H1 (cell line): Measurements from ENCODE around the gene HYCC1. TPM values are rescaled to one million over a fixed set of nuclear protein-coding genes. Genes with fewer than 3 reads are reported as not detected.

Experiments used
- CTCF ChIA-PET: fragments of 300-600 bp; sonication (Branson Sonifier 250); formaldehyde crosslinking; loops from one replicate; lab custom pipeline; 2021; ENCODE audit not compliant: partially characterized antibody; lab: Charles Lee
- POLR2A ChIA-PET: fragments of 300-600 bp; sonication (Branson Sonifier 250); formaldehyde crosslinking; loops from one replicate; lab custom pipeline; 2021; ENCODE audit warnings: inconsistent platforms; ENCODE audit not compliant: partially characterized antibody; lab: Charles Lee
- DNase-seq, 2 experiments: peaks; one replicate each; pipeline versions ENCODE4 v3.0.0 to v3.0.0-alpha.2; 2010 to 2022; ENCODE audit warnings: low spot score in 2 of 2, low read depth in 1 of 2, mixed read lengths in 1 of 2
- FAIRE-seq: peaks from 2 replicates; lab custom pipeline; 2011; peaks lifted over from hg19 to GRCh38; lab: Jason Lieb, UNC
- H2AFZ ChIP-seq: 2 replicates; pipeline ENCODE4 v1.8.1; 2012; ENCODE audit warnings: low read length, inconsistent platforms
- H2AK5ac ChIP-seq: 2 replicates; pipeline ENCODE4 v1.6.1; 2013; ENCODE audit warnings: low read depth, low read length
- H2BK120ac ChIP-seq: replicated peaks from 2 replicates; pipeline ENCODE3; 2013; ENCODE audit warnings: low read depth, low read length, inconsistent platforms
- H2BK12ac ChIP-seq: 2 replicates; pipeline ENCODE4 v1.6.1; 2013; ENCODE audit warnings: low read depth, low read length
- H2BK15ac ChIP-seq: 2 replicates; pipeline ENCODE4 v1.6.1; 2013; ENCODE audit warnings: low read length
- H2BK20ac ChIP-seq: 2 replicates; pipeline ENCODE4 v1.6.1; 2013; ENCODE audit warnings: low read length
- H2BK5ac ChIP-seq: 2 replicates; pipeline ENCODE4 v1.6.1; 2013; ENCODE audit warnings: low read depth, low read length
- H3K14ac ChIP-seq: 2 replicates; pipeline ENCODE4 v1.6.1; 2013; ENCODE audit warnings: inconsistent platforms; ENCODE audit not compliant: insufficient read length
- H3K18ac ChIP-seq: 2 replicates; pipeline ENCODE4 v1.6.1; 2013; ENCODE audit warnings: low read length; ENCODE audit errors: extremely low read depth
- H3K23ac ChIP-seq: 2 replicates; pipeline ENCODE4 v1.6.1; 2013; ENCODE audit warnings: inconsistent platforms; ENCODE audit not compliant: insufficient read length
- H3K23me2 ChIP-seq: 2 replicates; pipeline ENCODE4 v1.6.1; 2013; ENCODE audit warnings: low read depth, low read length
- H3K27ac ChIP-seq: 2 replicates; pipeline ENCODE4 v1.6.1; 2011; ENCODE audit warnings: low read depth, low read length, inconsistent platforms
- H3K27me3 ChIP-seq, 4 experiments: replicated peaks in 1 of 4; 1 replicate in 1 of 4; 2 replicates in 3 of 4; pipeline versions ENCODE4 v1.6.1 to v1.8.1; 2011 to 2013; ENCODE audit warnings: low read length in 3 of 4, mild to moderate bottlenecking in 3 of 4, inconsistent platforms in 2 of 4, mixed read lengths in 2 of 4, moderate library complexity in 1 of 4; ENCODE audit not compliant: control insufficient read depth in 3 of 4, insufficient read depth in 3 of 4; ENCODE audit errors: extremely low read depth in 1 of 4
- H3K36me3 ChIP-seq, 4 experiments: 2 replicates each; pipeline versions ENCODE4 v1.6.1 to v1.8.1; 2011 to 2013; ENCODE audit warnings: mild to moderate bottlenecking in 4 of 4, low read length in 3 of 4, moderate library complexity in 2 of 4, control low read depth in 1 of 4, inconsistent platforms in 1 of 4; ENCODE audit not compliant: insufficient read depth in 4 of 4, control insufficient read depth in 2 of 4
- H3K4ac ChIP-seq: replicated peaks from 2 replicates; pipeline ENCODE3; 2013; ENCODE audit warnings: low read length, low read depth, mixed read lengths, inconsistent platforms; ENCODE audit not compliant: insufficient read length
- H3K4me1 ChIP-seq, 4 experiments: replicated peaks in 1 of 4; 1 replicate in 1 of 4; 2 replicates in 3 of 4; pipeline versions ENCODE4 v1.6.1 to v1.8.1; 2011 to 2013; ENCODE audit warnings: low read length in 3 of 4, inconsistent platforms in 2 of 4, mixed read lengths in 1 of 4; ENCODE audit not compliant: insufficient read depth in 4 of 4, control insufficient read depth in 3 of 4
- H3K4me2 ChIP-seq, 2 experiments: 2 replicates each; pipeline versions ENCODE4 v1.6.1 to v1.8.1; 2011 to 2013; ENCODE audit warnings: low read depth in 2 of 2, low read length in 2 of 2, control low read depth in 1 of 2, inconsistent platforms in 1 of 2, mild to moderate bottlenecking in 1 of 2; ENCODE audit not compliant: insufficient read depth in 1 of 2
- H3K4me3 ChIP-seq, 4 experiments: fragments of 200-600, 300-600 bp in 1 of 4; sonication (generic), shearing (Covaris generic), sonication (Bioruptor Twin) in 1 of 4; 2 replicates each; pipeline versions ENCODE4 v1.5.1 to v1.8.1; 2011 to 2016; ENCODE audit warnings: low read length in 4 of 4, low read depth in 3 of 4, control low read depth in 2 of 4, inconsistent platforms in 2 of 4, mild to moderate bottlenecking in 2 of 4, mixed read lengths in 1 of 4, moderate library complexity in 1 of 4; ENCODE audit not compliant: insufficient read depth in 2 of 4; ENCODE audit errors: extremely low read depth in 1 of 4
- H3K56ac ChIP-seq: replicated peaks from 2 replicates; pipeline ENCODE3; 2013; ENCODE audit warnings: low read depth, mild to moderate bottlenecking, mixed read lengths, low read length, inconsistent platforms; ENCODE audit not compliant: insufficient read length
- H3K79me1 ChIP-seq: 2 replicates; pipeline ENCODE4 v1.6.1; 2013; ENCODE audit warnings: low read depth, low read length, control low read depth
- H3K79me2 ChIP-seq, 2 experiments: 2 replicates each; pipeline versions ENCODE4 v1.6.1 to v1.8.1; 2012 to 2013; ENCODE audit warnings: low read length in 2 of 2, mild to moderate bottlenecking in 2 of 2, inconsistent platforms in 1 of 2; ENCODE audit not compliant: insufficient read depth in 2 of 2, control insufficient read depth in 1 of 2
- H3K9ac ChIP-seq, 4 experiments: replicated peaks in 1 of 4; 1 replicate in 1 of 4; 2 replicates in 3 of 4; pipeline versions ENCODE4 v1.6.1 to v1.8.1; 2011 to 2013; ENCODE audit warnings: low read depth in 3 of 4, low read length in 3 of 4, control low read depth in 2 of 4, mild to moderate bottlenecking in 2 of 4, moderate library complexity in 2 of 4, inconsistent platforms in 1 of 4; ENCODE audit errors: extremely low read depth in 1 of 4
- H3K9me3 ChIP-seq, 2 experiments: 2 replicates each; pipeline versions ENCODE4 v1.6.1 to v1.8.1; 2012 to 2013; ENCODE audit warnings: mild to moderate bottlenecking in 2 of 2, moderate library complexity in 2 of 2, control low read depth in 1 of 2, inconsistent platforms in 1 of 2, low read depth in 1 of 2, low read length in 1 of 2, mixed read lengths in 1 of 2; ENCODE audit not compliant: insufficient read depth in 2 of 2
- H4K20me1 ChIP-seq, 2 experiments: replicated peaks in 1 of 2; 2 replicates each; pipeline versions ENCODE3 to v1.8.1; 2011 to 2013; ENCODE audit warnings: inconsistent platforms in 2 of 2, low read length in 2 of 2, mild to moderate bottlenecking in 1 of 2; ENCODE audit not compliant: insufficient read depth in 2 of 2, control insufficient read depth in 1 of 2
- H4K5ac ChIP-seq: 2 replicates; pipeline ENCODE4 v1.6.1; 2013; ENCODE audit warnings: low read length, low read depth, mixed read lengths, inconsistent platforms; ENCODE audit not compliant: insufficient read length
- H4K8ac ChIP-seq: 2 replicates; pipeline ENCODE4 v1.8.0; 2013; ENCODE audit warnings: mild to moderate bottlenecking, moderate library complexity, low read length, inconsistent platforms; ENCODE audit not compliant: insufficient read depth; ENCODE audit errors: extremely low read depth
- H4K91ac ChIP-seq: replicated peaks from 2 replicates; pipeline ENCODE3; 2013; ENCODE audit warnings: low read length, mixed read lengths, inconsistent platforms; ENCODE audit not compliant: insufficient read length
- NRF1 ChIP-seq: IDR thresholded peaks from 2 replicates; pipeline ENCODE4 v1.6.1; 2011; ENCODE audit warnings: mild to moderate bottlenecking, low read depth, low read length, improper control_type of control experiment
- WGBS, 2 experiments: shearing (Covaris generic) in 1 of 2; methylation state at CpG; one replicate each; pipeline versions ENCODE4 v1.1.6 to v1.1.7; 2013 to 2015; ENCODE audit warnings: low lambda C conversion rate in 2 of 2, mixed read lengths in 2 of 2, inconsistent platforms in 1 of 2, low coverage in 1 of 2, missing lambda C conversion rate in 1 of 2; ENCODE audit not compliant: insufficient replicate concordance in 2 of 2, insufficient coverage in 1 of 2, insufficient read length in 1 of 2; ENCODE audit errors: extremely low coverage in 1 of 2, missing lambda C conversion rate in 1 of 2; 5-methylcytosine and 5-hydroxymethylcytosine counted together
- polyA plus RNA-seq, 7 experiments: library from polyadenylated mRNA; depleted of rRNA in 3 of 7; stranded (reverse) in 5 of 7; unstranded in 2 of 7; fragments of >200 nt in 5 of 7; fragments of 200-250 nt in 2 of 7; gene quantifications; 1 replicate in 5 of 7; 2 replicates in 1 of 7; 4 replicates in 1 of 7; pipeline versions ENCODE4 v1.2.1 to v1.2.3, GENCODE V29; 2011 to 2013; ENCODE audit warnings: missing spikeins in 2 of 7, mixed read lengths in 2 of 7
- total RNA-seq: library from RNA; stranded (reverse); fragmentation: NEBNext Ultra II Directional; extraction: Animal tissue kit (Norgen Biotek cat#: 25700); gene quantifications from 2 replicates; pipeline ENCODE4 v1.2.1, GENCODE V29; 2021

Gene HYCC1
- total and polyA plus RNA-seq, 2 of the 8 experiments (the other 6 are each of a cell fraction or from before 2014, with no cell fraction given) = 20.2 to 142 TPM

GRCh38 chr7:23014681-23015080 is 751 bp upstream of the HYCC1 start:
- Histone ChIP-seq H3K27ac (no peak overlapping the region), H3K14ac (no peak overlapping the region), H3K23me2 (peaks cover 5% of the 10 kb centered on the region; the same call in 1 of the 2 replicates), H3K9me3 (no peaks in the 10 kb centered on the region), H3K27me3 (no peaks in the 10 kb centered on the region), H3K9ac (no peak overlapping the region), H3K79me2 (peaks cover 5 to 35% of the 10 kb centered on the region in 2 experiments), H2AK5ac (no peak overlapping the region), H2BK5ac (no peak overlapping the region), H4K20me1 (peaks cover 4% of the 10 kb centered on the region in 2 experiments), H3K18ac (no peak overlapping the region), H3K4me2 (no peak overlapping the region), H3K36me3 (no peaks in the 10 kb centered on the region), H2AFZ (no peak overlapping the region), H2BK15ac (no peak overlapping the region), H3K4ac (no peak overlapping the region), H3K23ac (no peak overlapping the region), H3K56ac (no peak overlapping the region), H4K8ac (no peak overlapping the region), H2BK20ac (no peak overlapping the region), H4K91ac (no peak overlapping the region), H2BK120ac (no peak overlapping the region), H4K5ac (no peak overlapping the region), H2BK12ac (no peak overlapping the region), H3K79me1 (peaks cover 2% of the 10 kb centered on the region; the same call in 1 of the 2 replicates), H3K4me3 (no peak overlapping the region), H3K4me1 (peaks cover 0 to 11% (median 3%) of the 10 kb centered on the region in 4 experiments; a peak in 4 of 7 replicates)
- ChIA-PET CTCF (interaction anchor here (1.3 to 1.4 kb wide), 2 partner anchors 41 to 154 kb away, joined by 4 read pairs; no protein-coding TSS in a partner anchor), POLR2A (interaction anchor here (1.6 kb wide), 1 partner anchor 159 kb away, joined by 4 read pairs; no protein-coding TSS in a partner anchor)
- WGBS, 2 experiments = 94% methylated on average over 2 of the region's 2 CpGs; no CpG with 5 or more reads in 1 of the 2 experiments
- FAIRE-seq (no peak), DNase-seq (no peak)
- no peak for TF ChIP-seq NRF1
